Mucosa of descending colon (tissue), 3 donors: ENCODE data around the gene CCDC14. TPM values are rescaled to one million over a fixed set of nuclear protein-coding genes. Genes with fewer than 3 reads are reported as not detected.
"Not testable (repeated sequence)": the region's sequence is repeated elsewhere in the genome, so short reads cannot be mapped to it uniquely, and the experiment has no call there.

Source experiments
- ATAC-seq: fragments of 200-7000 bp; cut with Tn5 transposase; one replicate; pipeline ENCODE4 v1.9.1; 2020; ENCODE audit warnings: mild to moderate bottlenecking, moderate library complexity
- DNase-seq, 3 donors: peaks; one replicate each; pipeline ENCODE4 v3.0.0-alpha.2; 2020
- H3K36me3 ChIP-seq: fragments of 200-600 bp; one replicate; pipeline ENCODE4 v1.8.0; 2021; ENCODE audit warnings: low read depth, mild to moderate bottlenecking
- H3K4me1 ChIP-seq: fragments of 200-600 bp; one replicate; pipeline ENCODE4 v1.8.0; 2021; ENCODE audit warnings: low read depth, mild to moderate bottlenecking
- H3K4me3 ChIP-seq: fragments of 200-600 bp; one replicate; pipeline ENCODE4 v1.8.0; 2021; ENCODE audit warnings: mild to moderate bottlenecking
- H3K9me3 ChIP-seq: fragments of 200-600 bp; one replicate; pipeline ENCODE4 v1.8.0; 2021; ENCODE audit warnings: mild to moderate bottlenecking
- intact Hi-C, 2 donors: fragments of 100-400 bp; cut with DNase I in 1 of 2; cut with micrococcal nuclease in 1 of 2; formaldehyde crosslinking; loops; one replicate each; pipeline versions ENCODE4 v1.11.0 to v1.11.1; 2022; cut with DNase I, micrococcal nuclease
- total RNA-seq, 3 donors: library from RNA; stranded (reverse); fragmentation: NEBNext Ultra II Directional in 2 of 3; extraction: Animal tissue kit (Norgen Biotek cat#: 25700) in 2 of 3; gene quantifications; one replicate each; pipeline versions ENCODE4 v1.2.1 to v1.2.4, GENCODE V29; 2021 to 2023
- TF ChIP-seq, protein P1 (sequence below): fragments of 200-600 bp; IDR thresholded peaks from one replicate; pipeline ENCODE4 v1.8.0; 2022; ENCODE audit warnings: antibody characterized with exemption, mild to moderate bottlenecking
- donor health status: DM: no; HTN: no; CAD: no; lungs with moderate emphysema.
- donor health status: DM: no; HTN: no; CAD: no.
- donor health status: DM: no; HTN: yes; CAD: no.

CCDC14 gene
- total RNA-seq, 3 donors from 2014 or later: 60.5 to 93.8 (median 62.8) TPM

DNA sequence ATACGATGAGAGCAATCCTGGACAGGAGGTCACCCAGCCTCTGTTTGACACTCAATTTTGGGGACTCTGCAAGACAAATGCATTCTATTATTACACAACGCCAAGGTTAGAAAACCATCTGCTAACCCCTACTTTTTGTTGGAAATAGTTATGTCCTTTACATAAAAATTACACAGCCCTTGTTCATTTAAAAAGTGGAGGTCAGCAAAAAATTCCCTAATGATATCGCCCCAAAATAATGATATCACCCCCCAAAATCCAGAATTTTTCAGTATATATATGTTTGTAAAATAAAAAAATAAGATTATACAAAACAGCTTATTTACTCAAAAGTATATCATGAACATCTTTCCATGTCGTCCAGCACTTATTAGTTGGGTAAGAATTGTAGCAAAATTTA is 19.5 kb upstream of the CCDC14 start:
- Histone ChIP-seq H3K9me3 (no peaks in the 10 kb centered on the region), H3K4me1 (peaks cover 9% of the 10 kb centered on the region), H3K36me3 (no peaks in the 10 kb centered on the region), H3K4me3 (no peak overlapping the region)
- no peak for DNase-seq
- ATAC-seq: no peak
- TF ChIP-seq, protein P1, sequence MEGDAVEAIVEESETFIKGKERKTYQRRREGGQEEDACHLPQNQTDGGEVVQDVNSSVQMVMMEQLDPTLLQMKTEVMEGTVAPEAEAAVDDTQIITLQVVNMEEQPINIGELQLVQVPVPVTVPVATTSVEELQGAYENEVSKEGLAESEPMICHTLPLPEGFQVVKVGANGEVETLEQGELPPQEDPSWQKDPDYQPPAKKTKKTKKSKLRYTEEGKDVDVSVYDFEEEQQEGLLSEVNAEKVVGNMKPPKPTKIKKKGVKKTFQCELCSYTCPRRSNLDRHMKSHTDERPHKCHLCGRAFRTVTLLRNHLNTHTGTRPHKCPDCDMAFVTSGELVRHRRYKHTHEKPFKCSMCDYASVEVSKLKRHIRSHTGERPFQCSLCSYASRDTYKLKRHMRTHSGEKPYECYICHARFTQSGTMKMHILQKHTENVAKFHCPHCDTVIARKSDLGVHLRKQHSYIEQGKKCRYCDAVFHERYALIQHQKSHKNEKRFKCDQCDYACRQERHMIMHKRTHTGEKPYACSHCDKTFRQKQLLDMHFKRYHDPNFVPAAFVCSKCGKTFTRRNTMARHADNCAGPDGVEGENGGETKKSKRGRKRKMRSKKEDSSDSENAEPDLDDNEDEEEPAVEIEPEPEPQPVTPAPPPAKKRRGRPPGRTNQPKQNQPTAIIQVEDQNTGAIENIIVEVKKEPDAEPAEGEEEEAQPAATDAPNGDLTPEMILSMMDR: no peak
- intact Hi-C loops: no loop called here

DNA sequence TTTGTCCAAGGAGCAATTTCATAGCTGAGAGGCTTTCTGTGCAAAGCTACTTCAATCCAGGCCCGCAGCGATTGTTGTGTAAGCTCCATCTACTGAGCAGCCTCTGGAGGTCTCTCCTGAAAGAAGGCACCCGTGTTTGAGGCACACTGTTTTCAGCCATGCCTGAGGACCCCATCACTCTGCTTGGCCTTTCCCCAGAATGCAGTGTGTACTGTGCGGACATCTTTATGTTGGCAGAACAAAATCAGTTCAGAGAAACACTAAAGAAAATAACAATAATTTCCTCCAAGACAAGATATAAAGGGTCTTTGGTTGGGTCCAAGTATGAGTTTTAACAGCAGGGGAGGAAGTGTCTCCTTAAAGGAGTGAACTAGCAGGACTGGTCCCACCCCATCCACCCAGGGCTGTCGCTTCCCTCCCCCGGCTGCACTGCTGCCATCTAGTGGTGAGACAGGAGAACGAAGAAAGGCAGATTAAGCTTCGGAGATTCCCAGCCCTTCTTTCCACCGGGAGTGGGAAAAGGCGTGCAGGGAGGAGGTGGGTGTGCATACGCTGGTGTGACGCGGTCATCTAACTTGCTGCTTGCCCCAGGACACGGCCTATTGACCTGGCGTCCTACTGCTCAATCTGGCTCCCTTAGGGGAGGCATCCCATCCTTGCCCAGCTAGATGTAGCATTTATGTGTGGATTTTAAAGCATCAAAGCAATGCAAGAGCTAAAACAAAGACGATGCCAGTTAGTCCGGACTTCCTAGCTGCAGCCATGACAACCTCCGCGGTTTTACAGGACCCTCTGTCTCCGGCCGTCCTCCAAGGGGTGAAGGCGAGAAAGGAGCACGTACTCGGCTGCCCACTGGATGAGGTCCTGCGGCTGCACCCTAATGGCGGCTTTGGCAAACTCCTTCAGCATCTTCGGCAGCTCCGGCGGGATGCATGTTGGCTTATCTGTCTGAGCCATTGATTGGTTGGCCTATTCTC is 18.8 kb upstream of the CCDC14 start:
- TF ChIP-seq, protein P1: peak; percentile 65
- intact Hi-C loops, H3K36me3 ChIP-seq, H3K9me3 ChIP-seq, H3K4me1 ChIP-seq, H3K4me3 ChIP-seq: not testable (repeated sequence)
- peak; percentile 90 for ATAC-seq
- DNase-seq: peak; percentile 40 to 57 (median 47)

DNA sequence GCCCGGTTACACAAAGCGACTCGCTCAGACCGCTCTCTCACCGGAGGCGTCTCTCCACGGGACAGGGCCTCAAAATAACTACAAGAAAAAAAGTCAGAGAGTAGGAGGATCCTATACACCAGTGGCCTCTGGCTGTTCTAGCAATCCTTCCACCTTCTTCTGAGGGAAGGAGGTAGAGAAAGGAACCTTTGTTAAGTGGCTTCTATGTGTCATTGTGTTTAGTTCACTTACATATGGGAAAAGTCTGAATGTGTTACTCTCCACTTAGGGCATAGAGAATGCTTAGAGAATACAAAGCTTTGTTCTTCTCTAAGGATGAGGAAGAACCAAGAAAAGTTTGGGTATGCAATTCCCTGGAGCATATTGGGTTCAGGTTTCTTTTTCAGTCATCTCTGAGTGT is 15.9 kb upstream of the CCDC14 start:
- H3K4me3 ChIP-seq, DNase-seq, H3K4me1 ChIP-seq, H3K36me3 ChIP-seq, intact Hi-C loops, H3K9me3 ChIP-seq, ATAC-seq: not testable (repeated sequence)

DNA sequence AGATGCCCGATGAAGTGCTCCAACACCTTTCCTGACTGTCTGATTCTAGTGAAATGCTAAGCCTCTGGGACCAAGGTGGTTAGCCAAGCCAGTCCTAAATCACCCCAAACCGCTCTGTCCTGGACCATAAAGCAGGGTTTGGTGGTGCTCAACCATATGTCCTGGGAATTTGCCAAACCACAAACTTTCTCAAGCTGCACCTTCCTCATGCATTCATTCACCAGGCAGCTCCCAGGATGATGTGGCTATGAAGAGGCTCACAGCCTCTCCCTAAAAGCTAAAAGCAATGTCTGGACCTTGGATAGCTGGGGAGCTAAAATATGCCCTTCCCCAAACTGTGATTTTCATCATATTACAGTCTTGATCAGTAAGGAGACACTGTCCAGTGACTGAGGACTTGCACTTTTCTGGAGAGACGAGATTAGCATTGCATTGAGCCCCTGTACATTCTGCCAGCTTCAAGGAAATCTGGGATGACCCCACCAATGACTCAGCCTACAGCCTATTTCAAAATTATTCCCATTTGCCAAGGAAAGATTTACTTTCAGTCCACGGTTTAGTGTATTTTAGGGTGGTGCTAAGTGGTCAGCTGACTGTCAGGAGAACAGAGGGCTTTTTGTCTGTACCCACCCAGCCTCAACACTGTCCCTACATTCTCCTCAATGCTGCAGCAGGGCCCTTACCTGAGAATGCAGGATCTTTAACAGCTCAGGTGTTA is 15.3 kb upstream of the CCDC14 start:
- peak; percentile 44 for ATAC-seq
- DNase-seq: not testable (repeated sequence)

DNA sequence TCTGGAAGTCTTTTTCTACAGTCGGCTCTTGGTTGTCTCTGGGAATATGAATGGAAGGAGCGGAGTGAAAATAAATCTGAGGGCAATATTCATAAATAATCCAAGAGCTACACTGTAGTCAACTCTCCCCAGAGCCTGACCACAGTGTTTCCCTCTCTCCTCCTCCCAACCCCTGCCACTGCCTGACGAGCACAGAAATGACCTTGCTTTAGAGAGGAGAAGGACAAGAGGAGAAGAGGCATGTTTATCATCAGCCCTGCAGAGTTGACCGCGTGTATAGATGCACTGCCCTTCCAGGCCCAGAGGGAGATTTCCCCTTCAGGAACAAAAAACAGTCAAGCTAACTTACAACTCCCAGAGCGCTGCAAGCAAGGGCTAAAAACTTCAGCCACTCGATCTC is 14.0 kb upstream of the CCDC14 start:
- ATAC-seq, H3K4me1 ChIP-seq, H3K36me3 ChIP-seq, H3K4me3 ChIP-seq, intact Hi-C loops, DNase-seq, H3K9me3 ChIP-seq: not testable (repeated sequence)

More for the DNA sequence above, 15.3 kb upstream of the CCDC14 start:
- H3K4me3 ChIP-seq, H3K9me3 ChIP-seq, H3K36me3 ChIP-seq, H3K4me1 ChIP-seq, intact Hi-C loops: not testable (repeated sequence)

DNA sequence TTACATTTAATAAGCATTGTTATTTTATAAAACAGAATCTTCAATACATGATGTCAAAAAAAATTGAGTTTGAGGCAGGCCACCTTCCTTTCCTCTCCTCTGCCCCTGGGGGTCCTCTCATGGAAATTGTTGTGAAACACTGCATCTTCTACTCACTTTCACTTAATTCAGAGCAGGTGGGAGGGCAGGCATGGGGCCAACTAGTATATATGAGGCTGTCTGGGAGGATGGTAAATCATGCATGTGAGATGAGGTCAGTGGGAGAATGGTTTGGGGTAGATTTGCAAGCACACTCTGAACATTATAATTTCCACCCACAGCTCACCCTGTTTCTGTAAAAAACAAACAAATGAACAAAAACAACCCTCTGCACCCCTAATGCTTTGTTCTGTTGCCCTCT is 10.4 kb upstream of the CCDC14 start:
- H3K4me1 ChIP-seq: no peaks in the 10 kb centered on the region
- DNase-seq (no peak), ATAC-seq (no peak)
- intact Hi-C loops: no loop called here
- TF ChIP-seq, protein P1: no peak
- no peaks in the 10 kb centered on the region for H3K9me3 ChIP-seq
- no peak overlapping the region for H3K4me3 ChIP-seq
- no peaks in the 10 kb centered on the region for H3K36me3 ChIP-seq

DNA sequence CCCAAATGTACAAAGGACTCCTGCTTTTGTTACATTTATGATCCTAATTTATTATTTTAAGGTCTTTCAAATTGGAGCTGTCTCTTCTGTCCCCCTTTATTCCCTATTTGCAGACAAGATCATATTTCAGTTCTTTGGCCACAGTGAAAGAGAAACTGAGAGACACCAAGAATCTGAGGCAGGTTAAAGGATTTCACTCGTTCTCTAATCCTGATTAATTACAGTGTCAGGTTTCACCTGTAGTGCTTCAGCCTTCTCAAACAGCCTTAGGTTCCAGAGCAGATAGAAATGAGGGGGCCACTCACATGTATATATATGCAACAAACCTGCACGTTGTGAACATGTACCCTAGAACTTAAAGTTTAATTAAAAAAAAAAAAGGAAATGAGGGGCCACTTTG is 6.2 kb upstream of the CCDC14 start:
- H3K4me1 ChIP-seq, ATAC-seq, DNase-seq, H3K4me3 ChIP-seq, intact Hi-C loops, H3K9me3 ChIP-seq, H3K36me3 ChIP-seq: not testable (repeated sequence)

DNA sequence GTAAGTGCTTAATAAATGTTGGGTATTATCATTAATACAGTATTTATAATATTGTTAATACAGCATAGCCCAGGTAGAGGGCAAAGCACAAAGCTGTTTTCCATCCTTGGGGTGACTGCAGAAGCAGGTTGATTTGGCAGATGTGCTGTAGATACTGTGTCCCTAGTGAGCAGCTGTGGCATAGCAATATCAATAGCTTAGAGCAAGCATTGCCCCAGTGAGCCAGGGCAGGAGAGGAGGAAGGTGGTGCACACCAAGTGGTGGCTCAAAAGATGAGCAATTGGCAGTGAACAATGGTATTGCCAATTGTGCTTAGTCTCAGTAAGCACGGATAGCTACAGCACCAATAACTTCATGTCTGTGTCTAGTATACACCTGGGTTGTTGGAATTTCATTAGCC is 5.8 kb upstream of the CCDC14 start:
- H3K36me3 ChIP-seq, H3K4me1 ChIP-seq, H3K9me3 ChIP-seq, H3K4me3 ChIP-seq, intact Hi-C loops, DNase-seq: not testable (repeated sequence)
- peak; percentile 31 for ATAC-seq

DNA sequence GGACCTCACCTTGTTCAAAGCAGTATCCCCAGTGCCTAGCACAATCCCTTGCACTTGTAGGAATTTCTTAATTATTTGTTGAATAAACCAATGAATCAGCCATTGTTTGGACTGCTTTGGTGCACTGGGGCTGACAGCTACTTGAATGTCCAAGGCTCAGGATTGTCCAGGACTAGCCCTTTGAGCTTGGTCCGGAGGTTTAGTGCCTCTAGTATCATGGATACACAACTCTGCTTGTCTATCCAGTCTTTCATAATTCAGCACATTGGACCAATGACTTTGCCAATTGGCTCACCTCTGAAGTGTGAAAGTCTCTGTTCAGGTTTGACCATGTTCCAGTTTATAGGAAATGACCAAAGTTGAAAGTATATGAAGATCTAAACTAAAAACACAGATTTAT is 3.8 kb upstream of the CCDC14 start:
- DNase-seq, H3K4me3 ChIP-seq, H3K36me3 ChIP-seq, H3K9me3 ChIP-seq, ATAC-seq, intact Hi-C loops, H3K4me1 ChIP-seq: not testable (repeated sequence)
